GM12873 (cell line): ENCODE measurements around the gene SH2D6.

Source experiments
- CTCF ChIP-seq: IDR thresholded peaks from 2 replicates; pipeline ENCODE4 v1.5.1; 2012; ENCODE audit warnings: low read depth, mild to moderate bottlenecking, moderate library complexity, low read length, control low read depth; ENCODE audit not compliant: insufficient read depth; ENCODE audit errors: missing control alignments

The SH2D6 gene

GRCh38 chr2:85472261-85472660 lies 53.7 kb downstream of the SH2D6 start:
- no peak for TF ChIP-seq CTCF

- no peak for TF ChIP-seq CTCF
Measured at GRCh38 chr2:85475799-85476490, 57.4 kb downstream of the SH2D6 start.

- no peak for TF ChIP-seq CTCF
Measured at GRCh38 chr2:85476624-85477023, 58.1 kb downstream of the SH2D6 start.

GRCh38 chr2:85477884-85478283 lies 59.4 kb downstream of the SH2D6 start:
- TF ChIP-seq CTCF: no peak

GRCh38 chr2:85481818-85482777 lies 63.6 kb downstream of the SH2D6 start:
- no peak for TF ChIP-seq CTCF

GRCh38 chr2:85485815-85486214 lies 67.3 kb downstream of the SH2D6 start:
- TF ChIP-seq CTCF: no peak
